Fibroblast of upper back skin (primary cell): ENCODE measurements around the gene GMCL2.
A peak's percentile ranks its signal among the peaks of the same experiment; 100 is the strongest.
"Not testable (repeated sequence)": the region's sequence is repeated elsewhere in the genome, so short reads cannot be mapped to it uniquely, and the experiment has no call there.

Source experiments
- DNase-seq: peaks from one replicate; pipeline ENCODE4 v3.0.0-alpha.2; 2013

The GMCL2 gene, protein sequence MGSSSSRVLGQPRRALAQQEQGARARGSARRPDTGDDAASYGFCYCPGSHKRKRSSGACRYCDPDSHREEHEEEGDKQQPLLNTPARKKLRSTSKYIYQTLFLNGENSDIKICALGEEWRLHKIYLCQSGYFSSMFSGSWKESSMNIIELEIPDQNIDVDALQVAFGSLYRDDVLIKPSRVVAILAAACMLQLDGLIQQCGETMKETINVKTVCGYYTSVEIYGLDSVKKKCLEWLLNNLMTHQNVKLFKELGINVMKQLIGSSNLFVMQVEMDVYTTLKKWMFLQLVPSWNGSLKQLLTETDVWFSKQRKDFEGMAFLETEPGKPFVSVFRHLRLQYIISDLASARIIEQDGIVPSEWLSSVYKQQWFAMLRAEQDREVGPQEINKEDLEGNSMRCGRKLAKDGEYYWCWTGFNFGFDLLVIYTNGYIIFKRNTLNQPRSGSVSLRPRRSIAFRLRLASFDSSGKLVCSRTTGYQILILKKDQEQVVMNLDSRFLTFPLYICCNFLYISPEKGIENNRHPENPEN

DNA sequence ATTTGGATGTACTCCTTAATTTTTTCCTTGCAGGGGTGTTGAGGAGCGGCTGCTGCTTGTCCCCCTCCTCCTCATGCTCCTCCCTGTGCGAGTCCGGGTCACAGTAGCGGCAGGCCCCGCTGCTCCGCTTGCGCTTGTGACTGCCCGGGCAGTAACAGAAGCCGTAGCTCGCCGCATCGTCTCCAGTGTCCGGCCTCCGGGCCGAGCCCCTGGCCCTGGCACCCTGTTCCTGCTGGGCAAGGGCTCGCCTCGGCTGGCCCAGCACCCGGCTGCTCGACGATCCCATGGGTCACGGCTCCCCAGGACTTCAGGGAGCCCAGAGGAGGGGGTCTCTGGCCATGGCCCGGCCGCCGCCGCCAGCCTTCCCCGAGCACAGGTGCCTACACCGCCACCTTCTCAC, at the start of gene GMCL2:
Gene GMCL2, minus strand, starts transcription at position 358 of the 400 bp plus-strand sequence. Its CDS starts 72 bp downstream, at position 286.
- no peak for DNase-seq

DNA sequence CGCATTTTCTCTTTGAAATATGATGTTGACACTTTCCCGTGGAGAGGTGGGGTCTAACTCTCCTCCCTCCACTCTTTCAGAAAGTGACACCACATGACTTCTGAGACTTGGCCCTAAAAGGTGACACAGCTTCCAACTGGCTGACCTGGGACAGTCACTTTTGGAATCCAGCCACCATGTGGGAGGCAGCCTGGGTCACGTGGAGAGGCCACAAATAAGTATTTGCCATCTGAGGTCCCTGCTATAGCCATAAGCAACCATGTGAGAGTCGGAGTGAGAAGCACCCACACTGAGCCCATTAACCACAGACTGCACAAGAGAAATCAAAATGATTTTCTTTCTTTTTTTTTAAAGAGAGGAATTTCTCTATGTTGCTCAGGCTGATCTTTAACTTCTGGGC, 49.5 kb upstream of the GMCL2 start:
- DNase-seq = no peak

DNA sequence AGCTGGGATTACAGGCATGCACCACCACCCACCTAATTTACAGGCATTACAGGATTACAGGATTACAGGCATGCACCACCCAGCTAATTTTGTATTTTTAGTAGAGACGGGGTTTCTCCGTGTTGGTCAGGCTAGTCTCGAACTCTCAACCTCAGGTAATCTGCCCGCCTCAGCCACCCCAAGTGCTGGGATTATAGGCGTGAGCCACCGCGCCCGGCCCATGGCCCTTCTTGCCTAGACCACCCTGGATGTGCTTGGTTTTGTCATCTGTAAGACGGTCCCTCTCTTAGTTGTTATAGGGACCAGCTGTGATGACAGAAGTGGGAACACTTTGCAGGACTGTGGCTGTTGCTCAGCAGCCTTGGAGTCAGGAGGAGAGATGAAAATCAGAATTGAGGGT, 49.0 kb upstream of the GMCL2 start:
- no peak for DNase-seq

DNA sequence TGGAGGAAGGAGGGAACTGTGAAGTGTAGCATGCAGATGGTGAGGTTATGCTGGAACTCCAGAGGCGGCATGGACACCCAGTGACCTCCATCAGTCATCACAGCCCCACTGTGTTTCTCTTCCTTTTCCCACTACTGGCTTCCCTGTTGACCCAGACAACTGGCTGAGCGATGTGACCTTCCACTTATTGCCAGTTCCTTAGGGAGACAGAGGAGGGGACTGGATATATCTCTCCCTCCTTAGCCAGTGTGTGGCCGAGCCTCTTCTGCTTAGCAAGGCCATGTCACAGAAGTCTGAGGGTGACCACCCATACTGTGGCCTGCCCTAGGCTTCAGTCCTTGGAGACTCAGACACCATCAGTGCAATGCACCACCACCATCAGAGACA, 48.4 kb upstream of the GMCL2 start:
- DNase-seq = no peak

DNA sequence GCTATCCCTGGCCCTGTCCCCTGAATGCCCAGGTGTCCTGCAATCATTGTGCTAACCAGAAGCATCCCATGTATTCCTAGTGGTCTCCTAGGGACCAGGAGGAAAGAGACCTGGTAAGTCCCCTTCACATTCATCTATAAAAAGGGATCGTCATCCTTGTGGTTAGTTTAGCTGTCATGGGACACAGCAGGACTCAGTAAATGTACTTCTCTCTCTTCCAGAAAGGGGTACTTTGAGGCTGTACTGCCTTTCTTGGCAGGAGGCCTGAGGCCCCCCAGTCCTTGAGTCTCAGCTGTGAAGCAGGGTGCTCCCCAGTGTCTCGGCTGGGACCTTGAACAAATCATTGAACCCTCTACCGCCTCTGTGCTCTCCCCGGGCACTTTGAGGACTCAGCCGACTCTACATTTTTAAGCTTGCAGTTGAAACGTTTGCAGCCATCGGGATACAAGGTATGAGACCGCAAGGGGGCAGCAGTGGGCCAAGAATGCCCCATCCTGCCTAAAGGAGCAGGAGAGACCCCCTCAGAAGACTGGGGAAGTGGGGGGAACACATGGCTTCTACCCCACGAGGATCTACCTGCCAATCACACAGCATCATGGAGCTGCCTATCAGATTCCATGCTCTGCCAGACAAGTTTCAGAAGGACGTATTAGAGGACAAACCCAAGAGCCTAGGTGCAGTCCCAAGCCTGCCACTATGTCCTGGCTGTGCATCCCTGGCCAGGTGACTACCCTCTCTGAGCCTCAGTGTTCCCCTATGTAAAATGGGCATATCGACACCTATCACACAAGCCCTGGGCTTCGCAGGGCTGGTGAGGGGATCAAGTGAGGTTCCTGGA, 47.8 kb upstream of the GMCL2 start:
- DNase-seq = peak; percentile 57

DNA sequence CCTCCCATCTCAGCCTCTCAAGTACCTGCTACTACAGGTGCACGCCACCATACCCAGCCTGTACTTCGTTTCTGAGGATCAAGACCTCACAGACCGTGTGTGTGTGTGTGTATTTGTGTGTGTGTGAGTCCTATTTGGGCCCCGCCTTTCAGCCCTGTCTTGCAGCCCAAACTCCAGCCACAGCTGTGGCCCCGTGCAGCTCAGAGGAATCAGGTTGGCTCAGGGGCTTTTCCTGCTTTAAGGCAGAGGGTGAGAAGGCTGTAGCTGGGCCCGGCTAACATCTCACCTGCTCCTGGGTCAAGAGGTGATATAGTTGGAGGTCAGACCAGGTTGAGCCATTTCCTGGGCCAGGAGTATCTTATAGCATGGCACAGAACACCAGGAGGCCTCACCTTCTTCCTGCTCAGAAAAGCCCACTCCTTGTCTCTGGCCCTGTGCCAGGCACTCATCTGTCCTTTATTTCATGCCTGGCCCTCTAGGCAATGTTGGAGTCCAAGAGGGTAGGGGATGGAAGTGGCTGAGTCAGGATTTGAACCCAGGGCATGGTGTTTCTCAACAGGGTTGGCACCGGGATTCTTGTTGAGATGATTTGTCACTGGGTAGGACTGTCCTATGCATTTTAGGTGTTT, 47.1 kb upstream of the GMCL2 start:
- no peak for DNase-seq

DNA sequence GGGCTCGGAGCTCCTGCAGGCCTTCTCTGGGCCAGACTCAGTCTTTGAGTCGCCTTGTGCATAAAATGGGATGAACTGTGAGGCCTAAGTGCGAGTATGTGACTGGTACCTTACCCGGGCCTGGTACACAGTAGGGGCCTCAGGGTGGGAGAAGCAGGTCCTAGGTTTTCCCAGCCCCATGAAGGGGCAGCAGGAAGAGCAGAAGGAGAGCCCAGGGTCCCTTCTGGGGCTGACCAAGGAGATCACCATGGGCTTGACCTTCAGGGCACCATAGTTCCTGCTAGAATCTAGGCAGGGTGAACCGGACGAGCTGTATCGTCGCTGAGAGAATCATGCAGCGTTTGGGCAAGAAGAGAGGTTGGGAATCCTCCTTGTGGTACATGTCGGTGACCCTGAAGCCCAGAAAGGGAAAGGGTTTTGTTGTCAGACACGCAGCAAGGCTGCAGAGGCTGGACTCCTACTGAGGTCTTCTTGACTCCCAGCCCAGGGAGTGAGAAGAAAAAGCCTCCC, 45.8 kb upstream of the GMCL2 start:
- DNase-seq = no peak

DNA sequence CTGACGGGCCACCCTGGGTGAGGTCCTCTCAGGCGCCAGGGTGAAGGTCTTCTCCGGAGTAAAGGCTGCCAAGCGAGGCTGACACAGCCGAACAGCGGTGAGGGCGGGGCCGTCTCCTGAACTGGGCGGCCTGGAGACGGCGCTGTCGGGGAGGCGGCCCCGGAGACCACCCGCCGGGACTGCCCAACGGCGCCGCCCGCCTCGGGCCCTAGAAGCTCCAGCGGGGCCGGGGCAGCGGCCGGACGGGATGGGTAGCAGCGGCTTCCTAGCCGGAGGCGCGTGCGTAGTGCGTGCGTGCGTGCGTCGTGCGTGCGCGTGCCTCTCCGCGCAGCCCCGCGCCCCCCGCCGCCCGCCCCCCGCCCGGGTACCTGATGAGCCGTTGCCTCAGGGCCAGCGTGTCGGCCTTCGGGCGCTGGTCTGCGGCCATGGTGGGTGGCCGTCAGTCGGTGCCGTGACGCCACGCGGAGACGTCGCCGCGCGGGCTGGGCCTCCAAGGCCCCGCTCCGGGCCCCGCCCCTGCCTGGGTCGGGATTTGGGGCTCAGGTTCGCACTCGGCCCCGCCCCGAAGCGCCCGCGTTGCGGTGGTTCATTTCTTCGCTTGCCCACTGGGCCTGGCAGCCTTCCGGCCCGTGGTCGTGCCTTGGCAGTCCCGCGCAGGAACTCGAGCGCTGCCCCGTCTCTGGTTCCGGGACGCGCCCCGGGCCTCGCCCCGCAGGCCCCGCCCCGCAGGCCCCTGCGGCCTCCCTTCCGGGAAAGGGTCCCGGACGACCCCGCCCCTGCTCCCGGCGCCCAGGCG, 45.2 kb upstream of the GMCL2 start, which contains the start of gene PHYKPL:
Gene PHYKPL, minus strand, starts transcription at position 679 of the 796 bp plus-strand sequence. Its CDS starts 252 bp downstream, at position 427.
- DNase-seq = peak; percentile 64

DNA sequence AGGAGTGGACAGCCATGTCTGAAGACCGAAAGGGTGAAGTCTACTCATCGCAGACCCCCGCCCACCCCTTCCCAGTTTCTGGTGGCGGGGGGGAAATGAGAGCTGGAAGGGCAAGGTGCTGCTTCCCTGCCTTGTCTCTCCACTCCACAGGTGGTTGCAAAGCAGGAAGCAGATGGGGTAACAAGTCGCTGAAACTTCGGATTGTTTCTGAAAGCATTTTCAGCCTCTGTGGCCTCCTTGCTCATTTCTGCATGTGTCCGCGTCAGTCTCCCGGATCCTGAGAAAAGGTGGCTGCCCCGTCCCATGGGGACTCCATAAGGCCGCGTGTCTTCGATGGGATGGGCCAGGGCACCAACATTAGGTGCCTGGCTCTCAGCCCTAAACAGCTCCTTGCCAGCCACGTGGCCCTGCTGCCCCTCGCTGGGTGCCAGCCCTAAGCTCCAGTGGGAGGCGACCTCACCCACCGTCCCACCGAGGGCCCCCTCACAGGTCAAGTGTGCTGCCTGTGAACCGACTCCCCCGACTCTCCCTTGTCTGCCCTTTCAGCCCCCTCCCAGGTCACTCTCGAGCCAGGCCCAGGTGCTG, 44.5 kb upstream of the GMCL2 start:
- DNase-seq = no peak

DNA sequence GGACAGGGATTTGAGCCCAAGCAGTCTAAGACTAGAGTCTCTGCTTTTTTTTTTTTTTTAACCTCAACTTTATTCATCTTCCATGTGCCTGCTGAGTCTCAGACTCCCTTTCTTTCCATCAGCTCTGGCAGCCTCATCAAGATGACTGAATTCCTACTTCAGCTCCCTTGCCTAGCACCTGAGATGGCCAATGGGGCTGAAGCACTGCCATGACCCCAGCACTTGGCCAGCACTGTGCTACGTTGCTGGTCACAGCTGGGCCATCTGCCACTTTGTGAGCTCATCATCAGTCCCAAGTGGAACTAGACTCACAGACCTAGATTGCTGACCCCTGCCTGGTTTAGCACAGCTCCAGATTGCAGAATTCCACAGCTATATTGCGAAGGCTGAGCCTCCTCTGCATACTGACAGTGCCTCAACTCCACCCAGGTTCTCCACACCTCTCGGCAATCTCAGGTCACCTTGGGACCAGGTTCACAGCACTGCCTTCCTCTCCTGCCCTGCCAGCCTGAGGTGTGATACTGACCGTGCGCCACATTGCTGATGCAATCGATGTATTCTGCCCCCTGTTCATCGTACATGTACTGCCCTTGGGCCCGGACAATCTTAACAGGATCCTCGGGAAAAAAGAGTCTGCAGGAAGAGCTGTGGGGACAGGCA, 43.8 kb upstream of the GMCL2 start:
- peak; percentile 17 for DNase-seq

DNA sequence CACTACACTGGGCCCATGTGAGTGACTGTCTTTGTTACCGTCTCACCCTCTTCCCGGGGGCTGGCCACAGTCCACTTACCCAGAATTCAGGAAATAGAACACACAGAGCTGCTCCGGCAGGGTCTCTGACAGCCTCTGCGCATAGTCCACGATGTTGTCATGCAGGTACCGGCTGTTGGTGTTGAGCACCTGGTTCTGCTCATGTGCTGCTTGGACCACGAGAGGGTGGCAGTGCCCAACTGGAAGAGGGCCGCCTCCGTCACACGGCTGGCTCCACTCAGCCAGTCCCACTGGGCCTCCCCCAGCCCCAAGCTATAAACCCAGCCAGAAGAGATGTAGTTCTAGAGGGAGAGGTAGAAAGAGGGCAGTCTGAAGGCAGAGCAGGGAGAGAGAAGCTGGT, 42.7 kb upstream of the GMCL2 start:
- DNase-seq = no peak

DNA sequence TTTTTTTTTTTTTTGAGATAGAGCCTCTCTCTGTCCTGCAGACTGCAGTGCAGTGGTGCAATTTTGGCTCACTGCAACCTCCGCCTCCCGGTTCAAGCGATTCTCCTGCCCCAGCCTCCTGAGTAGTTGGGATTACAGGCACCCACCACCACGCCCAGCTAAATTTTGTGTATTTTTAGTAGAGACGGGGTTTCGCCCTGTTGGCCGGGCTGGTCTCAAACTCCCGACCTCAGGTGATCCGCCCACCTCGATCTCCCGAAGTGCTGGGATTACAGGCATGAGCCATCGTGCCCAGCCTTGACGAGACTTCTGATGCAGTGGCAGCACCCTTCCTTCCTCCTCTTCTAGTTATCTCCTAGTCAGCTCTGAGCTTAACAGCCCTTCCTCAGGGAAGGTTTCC, 41.9 kb upstream of the GMCL2 start:
- DNase-seq = not testable (repeated sequence)

DNA sequence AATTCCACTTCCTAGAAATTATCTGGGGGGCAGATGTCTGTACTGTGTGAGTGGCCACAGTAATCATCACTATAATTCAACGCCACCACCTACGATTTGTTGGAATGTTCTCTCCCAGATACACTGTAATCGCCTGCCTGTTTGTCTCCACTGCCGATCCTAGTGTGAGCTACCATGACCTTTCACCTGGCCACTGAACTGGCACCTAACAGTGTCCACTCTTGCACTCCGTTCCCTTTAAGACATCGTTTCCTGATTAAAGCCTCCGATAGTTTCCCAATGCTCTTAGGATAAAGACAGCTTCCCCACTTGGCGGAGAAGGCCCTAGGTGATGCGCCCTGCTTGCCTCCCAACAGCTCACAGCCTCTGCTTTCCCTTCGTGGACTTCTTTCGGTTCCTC, 41.4 kb upstream of the GMCL2 start:
- DNase-seq = no peak

DNA sequence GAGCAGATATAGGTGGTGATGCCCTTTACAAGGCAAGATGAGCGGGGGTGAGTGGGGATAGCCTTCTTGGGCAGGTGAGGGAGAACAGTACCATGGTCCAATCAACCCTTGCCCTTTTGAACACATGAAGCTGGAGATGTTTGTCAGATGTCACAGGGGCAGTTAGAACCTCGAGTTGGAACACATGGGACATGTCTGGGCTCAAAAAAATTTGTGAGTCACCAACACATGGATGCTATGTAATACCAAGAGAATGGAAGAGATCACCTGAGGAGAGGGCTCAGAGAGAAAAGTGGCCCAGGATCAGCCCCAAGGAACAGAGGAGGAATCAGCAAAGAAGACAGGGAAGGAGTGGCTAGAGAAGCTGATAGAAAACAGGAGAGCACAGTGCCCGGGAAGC, 40.8 kb upstream of the GMCL2 start:
- DNase-seq = no peak

DNA sequence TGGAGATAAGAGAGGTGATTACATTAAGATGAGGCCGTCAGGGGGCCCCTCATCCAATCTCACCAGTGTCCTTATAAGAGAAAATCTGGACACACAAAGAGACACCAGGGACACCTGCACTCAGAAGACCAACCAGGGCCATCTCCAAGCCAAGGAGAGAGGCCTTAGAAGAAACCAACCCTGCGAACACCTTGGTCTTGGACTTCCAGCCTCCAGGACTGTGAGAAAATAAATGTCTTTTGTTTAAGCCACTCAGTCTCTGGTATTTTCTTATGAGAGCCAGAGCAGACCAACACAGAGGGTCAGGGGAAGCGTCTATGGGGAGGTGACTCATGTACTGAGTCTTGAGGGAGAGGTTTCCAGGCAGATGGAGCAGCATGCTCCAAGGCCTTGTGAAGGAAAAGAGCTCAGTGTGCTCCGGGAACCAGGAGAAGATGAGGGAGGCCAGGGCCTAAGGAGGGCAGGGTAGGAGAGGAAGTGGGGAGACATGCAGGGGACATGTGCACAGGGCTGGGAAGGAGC, 40.0 kb upstream of the GMCL2 start:
- no peak for DNase-seq

DNA sequence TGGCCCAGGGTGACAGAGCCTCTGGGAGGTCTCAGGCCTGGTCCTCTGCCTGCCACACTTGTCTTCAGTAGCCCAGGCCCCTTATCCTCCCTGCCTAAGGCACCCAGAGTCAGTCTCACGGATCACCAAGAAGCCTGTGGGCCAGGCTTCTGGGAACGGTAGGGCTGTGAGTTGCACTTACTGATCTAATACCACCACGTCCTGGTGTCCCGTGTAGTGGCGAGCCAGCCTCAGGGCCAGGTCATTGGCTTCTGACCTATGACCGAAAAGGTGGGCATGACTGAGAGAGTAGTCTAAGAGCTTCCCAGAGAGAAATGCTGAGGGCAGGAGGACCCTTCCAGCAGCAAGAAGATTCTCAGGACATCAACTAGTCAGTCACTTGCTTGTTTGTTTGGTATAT, 38.0 kb upstream of the GMCL2 start:
- no peak for DNase-seq

DNA sequence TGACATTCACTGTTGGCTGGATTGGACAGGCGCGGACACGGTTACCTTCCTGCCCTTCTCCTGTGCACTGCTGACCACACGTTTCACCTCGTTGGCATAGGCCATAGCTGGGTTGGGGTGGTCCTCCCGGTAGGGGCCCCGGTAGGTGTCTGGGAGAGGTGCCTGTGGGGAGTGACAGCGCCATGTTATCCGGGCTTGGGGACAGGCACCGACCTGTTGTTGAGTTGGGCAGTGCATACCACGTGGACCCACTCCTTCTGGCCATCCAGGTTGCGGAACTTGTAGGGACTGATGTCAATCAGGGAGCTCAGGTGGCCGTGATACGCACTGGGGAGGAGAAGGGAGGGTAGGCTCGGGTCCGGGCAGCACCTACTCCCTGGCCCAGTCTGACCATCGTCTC, 37.2 kb upstream of the GMCL2 start:
- DNase-seq = no peak

DNA sequence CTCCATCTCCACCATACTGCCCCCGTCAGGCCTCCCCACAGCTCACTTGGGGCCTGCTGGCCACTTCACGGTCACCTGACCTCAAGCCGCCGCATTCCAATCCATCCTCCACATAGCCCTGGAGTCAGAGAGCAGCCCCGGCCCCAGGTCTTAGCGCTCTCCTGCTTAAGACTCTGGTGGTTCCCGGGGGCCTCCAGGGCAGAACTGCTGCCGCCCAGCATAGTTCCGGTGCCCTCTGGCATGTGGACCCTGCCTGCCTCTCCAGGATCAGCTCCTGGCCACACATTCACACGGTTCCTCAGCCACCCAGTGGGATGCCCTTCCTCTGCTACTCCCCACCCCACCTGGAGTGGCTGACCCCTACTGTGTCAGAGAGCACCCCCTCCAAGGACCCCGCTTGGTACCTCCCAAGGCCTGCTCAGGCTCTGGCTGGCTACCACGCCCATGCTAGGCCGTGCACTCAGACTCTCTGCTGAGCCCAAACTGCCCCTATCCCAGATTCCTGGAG, 36.7 kb upstream of the GMCL2 start:
- DNase-seq = no peak

DNA sequence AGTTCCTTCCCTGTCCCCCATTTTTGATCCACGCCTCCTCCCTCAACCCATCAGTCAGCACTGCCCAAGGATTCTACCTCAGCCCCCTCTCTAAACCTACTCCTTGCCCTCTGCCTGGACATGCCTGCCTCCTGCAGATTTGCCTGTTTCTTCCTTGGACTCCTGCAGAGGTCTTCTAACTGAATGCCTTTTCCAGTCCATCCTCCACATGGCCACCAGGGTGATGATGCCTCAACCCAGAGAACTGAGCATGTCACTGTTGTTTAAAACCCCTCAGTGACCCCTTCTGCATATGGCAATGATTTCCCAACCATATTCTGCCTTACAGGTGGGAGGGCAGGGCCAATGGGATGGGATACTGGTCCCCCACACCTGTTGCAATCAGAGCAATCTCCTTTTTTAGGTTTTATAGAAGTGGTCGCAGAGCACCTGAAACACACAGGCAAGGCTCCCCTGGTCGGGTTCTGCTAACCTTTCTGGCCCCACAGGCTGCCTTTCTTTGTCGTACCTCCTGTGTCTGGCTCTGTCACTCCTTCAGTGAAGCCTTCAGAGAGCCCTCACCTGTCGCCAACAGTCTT, 36.1 kb upstream of the GMCL2 start:
- no peak for DNase-seq

DNA sequence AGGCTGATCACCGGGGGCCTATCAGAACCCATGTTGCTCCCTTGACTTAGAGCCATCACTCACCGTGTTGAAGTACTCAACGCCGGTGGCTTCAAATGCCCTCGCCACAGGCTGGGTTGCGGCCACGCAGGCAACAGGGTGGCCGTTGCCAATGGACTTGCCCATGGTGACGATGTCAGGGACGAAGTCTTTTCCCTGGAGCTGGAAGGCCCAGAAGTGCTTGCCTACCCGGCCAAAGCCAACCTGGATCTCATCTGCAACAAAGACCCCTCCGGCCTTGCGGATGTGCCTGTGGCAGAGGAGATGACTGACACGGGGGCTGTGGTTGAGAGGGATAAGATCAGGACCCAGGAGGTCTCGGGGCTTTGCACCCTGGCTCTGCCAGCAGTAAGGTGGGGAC, 35.1 kb upstream of the GMCL2 start:
- DNase-seq = no peak
